H1 (cell line): Measurements from ENCODE around the gene ALG5. TPM values are rescaled to one million over a fixed set of nuclear protein-coding genes. Genes with fewer than 3 reads are reported as not detected.

Experiments
- CHD7 ChIP-seq: fragments of 300-600 bp; sonication (generic); IDR thresholded peaks from 2 replicates; pipeline ENCODE4 v1.7.1; 2012; ENCODE audit warnings: low read length, moderate library complexity, mild to moderate bottlenecking, inconsistent platforms; ENCODE audit not compliant: insufficient replicate concordance
- polyA plus RNA-seq, 7 experiments: library from polyadenylated mRNA; depleted of rRNA in 3 of 7; stranded (reverse) in 5 of 7; unstranded in 2 of 7; fragments of >200 nt in 5 of 7; fragments of 200-250 nt in 2 of 7; gene quantifications; 1 replicate in 5 of 7; 2 replicates in 1 of 7; 4 replicates in 1 of 7; pipeline versions ENCODE4 v1.2.1 to v1.2.3, GENCODE V29; 2011 to 2013; ENCODE audit warnings: missing spikeins in 2 of 7, mixed read lengths in 2 of 7
- total RNA-seq: library from RNA; stranded (reverse); fragmentation: NEBNext Ultra II Directional; extraction: Animal tissue kit (Norgen Biotek cat#: 25700); gene quantifications from 2 replicates; pipeline ENCODE4 v1.2.1, GENCODE V29; 2021

ALG5 gene
- total and polyA plus RNA-seq, 2 of the 8 experiments (the other 6 are each of a cell fraction or from before 2014, with no cell fraction given): 15.0 to 24.3 TPM

DNA sequence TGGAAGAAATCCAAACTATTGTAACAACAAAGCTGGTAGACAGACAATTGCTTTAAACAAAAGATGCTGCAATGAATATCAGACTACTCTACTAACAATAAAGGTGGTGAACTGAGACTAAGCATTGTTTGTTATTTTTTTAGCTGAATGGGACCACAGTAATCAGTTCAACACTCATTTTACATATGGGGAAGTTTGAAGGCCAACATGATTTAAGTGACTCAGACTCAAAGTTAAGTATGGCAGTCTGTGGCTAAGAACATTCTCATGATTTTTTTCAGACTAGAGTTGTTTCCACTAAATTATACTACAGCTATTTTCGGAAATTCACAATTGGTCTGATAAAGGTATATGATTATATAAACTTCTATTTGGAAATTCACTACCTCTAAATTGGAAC, 11.9 kb upstream of the ALG5 start (continued):
- no peak for TF ChIP-seq CHD7
